Stimulated activated CD4-positive, alpha-beta T cell treated with anti-CD3 and anti-CD28 coated beads, Interleukin-1b, Interleukin-23, amount 100 ng/mL, for 4 hours (primary cell): Measurements from ENCODE around the gene SPTBN1.
"Not testable (repeated sequence)": the region's sequence is repeated elsewhere in the genome, so short reads cannot be mapped to it uniquely, and the experiment has no call there.

ENCODE experiments used
- DNase-seq, 2 donors: peaks; one replicate each; pipeline ENCODE4 v3.0.0-alpha.2; 2020; ENCODE audit warnings: low read depth in 2 of 2

The SPTBN1 gene

DNA sequence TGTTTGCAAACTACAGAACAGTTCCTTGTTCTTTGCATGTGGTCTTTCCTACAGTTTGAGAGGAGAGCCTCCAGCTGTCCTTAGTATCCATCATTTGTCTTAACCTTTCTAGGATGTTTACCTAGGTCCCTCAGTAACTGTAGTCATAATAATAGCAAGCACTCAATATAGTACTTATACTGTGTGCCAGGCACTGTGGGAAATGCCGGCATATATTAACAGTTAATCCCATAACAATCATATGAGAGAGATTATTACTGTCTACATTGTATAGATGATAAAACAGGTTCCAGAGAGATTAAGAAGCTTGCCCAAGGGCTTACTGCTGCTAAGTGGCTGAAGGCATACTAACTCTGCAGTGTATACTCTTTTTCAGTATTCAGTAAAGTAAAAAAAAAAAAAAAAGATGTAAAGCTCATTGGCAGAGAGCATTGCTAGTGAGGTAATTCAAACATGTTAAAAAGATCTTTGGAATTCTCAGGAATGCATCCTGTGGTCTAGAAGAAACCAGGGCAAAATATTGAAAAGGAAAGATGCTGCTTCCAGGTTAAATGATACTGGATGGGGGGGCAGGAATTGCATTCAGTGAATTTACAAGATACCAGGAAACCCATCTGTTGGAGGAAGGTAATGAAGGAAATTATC lies 72.3 kb downstream of the SPTBN1 start:
- DNase-seq = no peak

- DNase-seq = not testable (repeated sequence)
Measured at GRCh38 chr2:54529518-54529917, 73.4 kb downstream of the SPTBN1 start.

DNA sequence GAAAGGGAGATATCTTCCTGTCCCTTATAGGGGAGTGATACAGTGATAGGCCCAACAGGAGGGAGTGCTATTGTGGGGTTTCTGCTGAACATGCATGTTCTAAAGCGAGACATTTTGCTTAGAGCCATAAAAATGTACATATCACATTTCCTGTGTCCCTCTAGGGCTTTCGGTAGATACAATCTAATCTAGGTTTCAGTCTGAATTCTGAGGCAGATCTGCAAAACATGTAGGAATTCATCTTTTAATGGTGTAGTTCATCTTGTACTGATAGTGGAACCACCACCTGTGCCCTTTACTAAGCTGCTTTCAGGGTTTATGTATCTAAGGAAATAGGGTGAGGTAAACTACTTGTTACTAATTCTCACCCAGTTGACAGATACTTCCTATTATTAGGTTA lies 73.8 kb downstream of the SPTBN1 start:
- DNase-seq = no peak

- DNase-seq = no peak
Measured at GRCh38 chr2:54531558-54531957, 75.4 kb downstream of the SPTBN1 start.

DNA sequence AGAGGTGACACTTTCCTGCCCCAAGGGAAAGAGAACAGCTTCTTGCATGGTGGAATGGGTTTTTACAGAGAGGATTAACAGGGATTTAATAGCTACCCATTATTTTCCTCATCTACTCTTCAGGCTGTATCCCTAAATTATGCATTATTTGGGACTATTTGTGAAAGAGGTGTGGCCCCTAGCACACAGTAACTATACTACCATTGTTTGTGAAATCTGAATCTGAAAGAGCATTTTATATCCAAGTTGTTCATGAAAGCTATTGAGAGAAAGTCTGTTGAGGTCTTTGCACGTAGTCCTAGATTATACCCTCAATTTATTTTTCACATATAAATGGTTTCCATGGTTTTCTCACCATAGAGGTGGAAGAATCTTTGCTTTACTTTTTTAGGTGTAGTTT lies 78.1 kb downstream of the SPTBN1 start:
- DNase-seq = no peak

DNA sequence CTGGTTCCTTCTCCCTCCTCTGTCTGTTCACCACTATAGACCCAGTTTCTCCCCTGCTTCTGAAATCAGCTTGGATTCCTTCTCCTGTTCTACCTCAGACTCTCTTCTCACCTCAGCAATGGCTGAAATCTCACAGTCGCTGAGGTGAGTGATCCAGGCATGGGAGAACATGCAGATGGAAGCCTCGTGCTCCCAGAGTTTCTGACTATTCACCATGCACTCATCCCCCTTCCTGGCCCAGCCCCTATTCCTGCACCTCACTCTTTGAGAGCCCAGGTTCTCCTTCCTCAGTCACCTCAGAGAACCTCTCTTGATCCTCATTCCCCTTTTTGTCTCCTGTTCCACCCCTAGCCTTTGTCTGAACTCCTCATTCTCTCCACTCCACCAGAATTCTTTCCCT lies 78.5 kb downstream of the SPTBN1 start:
- DNase-seq = no peak

GRCh38 chr2:54535599-54536195 lies 79.6 kb downstream of the SPTBN1 start:
- no peak for DNase-seq

GRCh38 chr2:54536720-54537119 lies 80.6 kb downstream of the SPTBN1 start:
- DNase-seq = no peak

GRCh38 chr2:54538537-54538936 lies 82.4 kb downstream of the SPTBN1 start:
- DNase-seq = no peak

DNA sequence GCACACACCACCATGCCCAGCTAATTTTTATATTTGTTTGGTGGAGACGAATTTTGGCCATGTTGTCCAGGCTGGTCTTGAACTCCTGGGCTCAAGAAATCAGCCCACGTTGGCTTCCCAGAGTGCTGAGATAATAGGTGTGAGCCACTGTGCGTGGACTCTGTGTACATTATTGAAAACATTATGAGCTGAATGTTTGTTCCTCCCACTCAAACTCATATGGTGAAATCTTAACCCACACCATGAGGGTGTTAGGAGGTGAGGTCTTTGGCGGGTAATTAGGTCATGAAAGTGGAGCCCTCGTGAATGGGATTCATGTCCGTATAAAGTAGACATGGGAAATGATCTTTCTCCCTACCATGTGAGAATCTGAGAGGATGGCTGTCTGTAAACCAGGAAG lies 83.6 kb downstream of the SPTBN1 start:
- DNase-seq = no peak

- no peak for DNase-seq
Measured at GRCh38 chr2:54540194-54540593, 84.1 kb downstream of the SPTBN1 start.

DNA sequence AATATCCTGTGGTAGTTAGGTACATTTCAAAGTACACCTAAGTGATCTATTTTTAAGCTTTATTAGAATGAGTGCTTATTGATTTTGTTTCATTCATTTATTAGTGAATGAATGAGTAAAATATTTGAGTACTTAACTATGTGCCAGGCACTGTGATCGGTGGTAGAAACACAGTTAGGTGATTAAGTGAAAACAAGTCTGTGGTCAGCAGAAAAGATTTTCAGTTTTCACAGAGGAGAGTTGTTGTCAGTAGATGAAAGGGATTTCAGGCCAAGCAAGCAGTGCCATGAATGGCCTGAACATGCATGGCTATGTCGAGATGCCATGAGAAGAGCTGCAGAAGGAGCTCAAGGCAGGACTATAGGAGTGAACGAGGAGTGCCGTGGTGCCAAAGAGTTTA lies 85.9 kb downstream of the SPTBN1 start:
- no peak for DNase-seq

GRCh38 chr2:54543733-54544396 lies 87.7 kb downstream of the SPTBN1 start:
- DNase-seq = no peak

- DNase-seq = no peak
Measured at GRCh38 chr2:54545702-54546450, 89.7 kb downstream of the SPTBN1 start.

- no peak for DNase-seq
Measured at GRCh38 chr2:54546518-54546917, 90.4 kb downstream of the SPTBN1 start.

- DNase-seq = no peak
Measured at GRCh38 chr2:54546923-54547720, 91.0 kb downstream of the SPTBN1 start.

- no peak for DNase-seq
Measured at GRCh38 chr2:54549430-54549829, 93.3 kb downstream of the SPTBN1 start.

GRCh38 chr2:54549917-54550518 lies 93.9 kb downstream of the SPTBN1 start:
- DNase-seq = no peak

- no peak for DNase-seq
Measured at GRCh38 chr2:54550547-54550946, 94.4 kb downstream of the SPTBN1 start.

DNA sequence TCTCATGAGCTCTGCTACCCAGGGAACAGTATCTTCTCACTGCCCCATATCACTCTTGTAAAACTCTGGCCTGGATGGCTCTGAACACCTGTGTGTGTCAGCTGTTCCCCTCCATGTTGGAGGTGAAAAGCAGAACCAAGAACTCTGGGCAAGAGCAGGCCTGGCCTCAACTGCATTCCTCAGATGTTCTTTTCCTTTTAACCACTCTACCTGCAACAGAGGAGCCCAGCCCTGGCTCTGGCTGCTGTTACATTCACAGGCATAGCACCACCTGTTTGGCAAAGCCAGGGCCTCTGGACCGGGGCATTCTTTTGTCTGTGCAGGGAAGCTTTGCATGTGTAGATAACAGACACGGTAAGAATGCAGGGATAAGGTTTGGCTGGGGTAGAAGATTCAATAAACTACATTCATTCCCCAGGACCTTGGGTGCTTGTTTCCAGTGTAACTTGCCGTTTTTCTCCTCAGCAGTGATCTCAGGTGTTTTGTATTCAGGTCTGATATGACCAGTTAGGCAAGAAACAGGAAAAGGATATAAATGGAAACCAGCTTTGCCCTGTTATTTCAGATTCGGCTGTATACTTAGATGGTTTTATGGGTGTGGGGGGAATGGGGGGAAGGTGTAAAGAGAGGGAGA lies 95.1 kb downstream of the SPTBN1 start:
- no peak for DNase-seq

DNA sequence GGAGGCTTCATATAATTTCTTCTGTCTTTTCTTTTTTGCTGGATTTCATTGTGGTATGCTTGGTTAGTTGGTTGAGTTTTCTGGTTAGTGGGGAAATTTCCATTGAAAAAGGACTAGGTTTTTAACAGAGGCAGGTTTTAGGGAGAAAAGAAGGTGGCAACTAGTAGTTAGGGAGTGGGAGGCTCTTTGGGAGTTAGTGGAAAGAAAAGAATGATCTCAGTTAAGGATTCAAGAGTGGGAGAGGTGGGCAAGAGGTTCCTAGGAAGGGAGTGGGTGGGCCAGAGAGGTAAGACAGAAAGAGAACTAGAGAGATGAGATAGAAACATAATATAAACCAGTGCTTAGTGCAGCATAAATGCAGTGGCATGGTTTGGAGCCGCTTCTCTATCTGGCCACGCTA lies 96.9 kb downstream of the SPTBN1 start:
- no peak for DNase-seq
